ENCODE data around the gene PRAC2. TPM values are rescaled to one million over a fixed set of nuclear protein-coding genes. Genes with fewer than 3 reads are reported as not detected.

Gene PRAC2
- total RNA-seq, 1 donor from 2014 or later = not detected

DNA sequence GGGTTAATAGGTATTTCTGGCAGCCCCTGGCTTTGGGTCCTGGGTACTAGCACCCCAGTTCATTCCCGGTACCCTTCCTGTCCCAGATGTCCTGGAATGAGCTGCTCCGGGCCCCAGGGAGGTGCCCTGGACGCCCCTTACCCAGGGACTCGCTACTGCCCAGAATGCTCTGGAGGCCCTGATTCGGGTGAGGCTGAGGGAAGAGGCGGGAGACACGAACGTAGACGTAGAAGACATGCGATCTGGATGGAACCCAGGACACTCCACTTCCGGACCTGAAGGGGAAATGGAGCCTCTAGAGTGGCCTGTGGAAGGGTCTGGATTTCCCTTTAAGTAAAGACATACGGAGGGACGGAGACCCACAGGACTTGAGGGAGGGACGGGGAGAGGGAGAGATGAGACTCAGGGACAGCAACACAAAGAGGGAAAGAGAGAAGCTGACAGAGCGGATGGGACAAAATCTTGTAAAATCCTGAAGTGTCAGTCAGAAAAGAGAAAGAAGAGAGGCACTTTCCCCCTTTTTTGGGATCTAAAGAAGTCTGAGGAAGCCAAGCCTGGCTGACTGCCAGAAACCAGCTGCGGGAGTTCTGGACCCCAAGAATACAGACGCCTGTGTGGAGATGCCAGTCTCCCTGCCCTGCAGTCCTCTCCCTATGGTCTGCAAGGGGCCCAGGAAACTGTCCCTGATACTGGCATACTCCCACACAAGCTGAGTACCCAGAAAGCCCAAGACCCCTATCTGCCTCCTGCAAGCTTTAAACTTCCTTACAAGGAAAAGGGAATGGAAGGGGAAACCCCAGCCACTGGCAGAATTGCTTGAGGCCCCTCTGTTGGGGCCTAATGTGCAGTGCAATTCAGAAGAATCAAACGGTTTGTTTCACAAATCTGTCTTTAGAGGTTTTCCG, 6.6 kb downstream of the PRAC2 start:
- Histone ChIP-seq H3K4me3 (no peak overlapping the region), H3K36me3 (no peaks in the 10 kb centered on the region), H3K27me3 (peaks cover 51% of the 10 kb centered on the region), H3K27ac (no peak overlapping the region), H3K4me1 (peaks cover 6 to 11% of the 10 kb centered on the region in 2 donors), H3K9me3 (no peaks in the 10 kb centered on the region)
- TF ChIP-seq, protein P1, sequence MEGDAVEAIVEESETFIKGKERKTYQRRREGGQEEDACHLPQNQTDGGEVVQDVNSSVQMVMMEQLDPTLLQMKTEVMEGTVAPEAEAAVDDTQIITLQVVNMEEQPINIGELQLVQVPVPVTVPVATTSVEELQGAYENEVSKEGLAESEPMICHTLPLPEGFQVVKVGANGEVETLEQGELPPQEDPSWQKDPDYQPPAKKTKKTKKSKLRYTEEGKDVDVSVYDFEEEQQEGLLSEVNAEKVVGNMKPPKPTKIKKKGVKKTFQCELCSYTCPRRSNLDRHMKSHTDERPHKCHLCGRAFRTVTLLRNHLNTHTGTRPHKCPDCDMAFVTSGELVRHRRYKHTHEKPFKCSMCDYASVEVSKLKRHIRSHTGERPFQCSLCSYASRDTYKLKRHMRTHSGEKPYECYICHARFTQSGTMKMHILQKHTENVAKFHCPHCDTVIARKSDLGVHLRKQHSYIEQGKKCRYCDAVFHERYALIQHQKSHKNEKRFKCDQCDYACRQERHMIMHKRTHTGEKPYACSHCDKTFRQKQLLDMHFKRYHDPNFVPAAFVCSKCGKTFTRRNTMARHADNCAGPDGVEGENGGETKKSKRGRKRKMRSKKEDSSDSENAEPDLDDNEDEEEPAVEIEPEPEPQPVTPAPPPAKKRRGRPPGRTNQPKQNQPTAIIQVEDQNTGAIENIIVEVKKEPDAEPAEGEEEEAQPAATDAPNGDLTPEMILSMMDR (IDR thresholded peaks at IDR 0.05) = no peak
- DNase-seq (ENCODE audit: low spot score in 2 of 2) = no peak
- intact Hi-C loops (cut with DNase I) = loop anchor here (5.0 kb wide), 1 partner anchor 268 kb away; the partner anchor contains the start of gene IGF2BP1

DNA sequence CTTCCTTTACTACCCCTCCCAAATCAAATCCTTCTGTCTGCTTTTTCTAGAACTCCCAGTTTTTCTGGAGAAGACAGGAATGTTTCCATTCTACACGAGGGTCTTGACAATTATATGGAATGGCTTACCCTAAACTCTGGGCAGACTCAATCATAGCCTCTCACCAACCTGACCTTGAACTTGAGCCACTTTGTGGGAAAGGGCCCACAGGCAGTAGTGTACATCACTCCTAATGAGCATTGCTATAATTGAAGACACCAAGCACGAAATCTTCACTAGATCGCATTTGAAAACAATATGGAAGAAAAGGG, 7.2 kb downstream of the PRAC2 start:
- TF ChIP-seq, protein P1 (IDR thresholded peaks at IDR 0.05) = no peak
- H3K4me1 ChIP-seq = peaks cover 6% of the 10 kb centered on the region in 2 donors
- no peak for DNase-seq (ENCODE audit: low spot score in 2 of 2)
- no peaks in the 10 kb centered on the region for H3K9me3 ChIP-seq
- intact Hi-C loops (cut with DNase I) = no loop called here
- peaks cover 46% of the 10 kb centered on the region for H3K27me3 ChIP-seq
- H3K4me3 ChIP-seq = no peak overlapping the region
- no peak overlapping the region for H3K27ac ChIP-seq
- H3K36me3 ChIP-seq = no peaks in the 10 kb centered on the region

DNA sequence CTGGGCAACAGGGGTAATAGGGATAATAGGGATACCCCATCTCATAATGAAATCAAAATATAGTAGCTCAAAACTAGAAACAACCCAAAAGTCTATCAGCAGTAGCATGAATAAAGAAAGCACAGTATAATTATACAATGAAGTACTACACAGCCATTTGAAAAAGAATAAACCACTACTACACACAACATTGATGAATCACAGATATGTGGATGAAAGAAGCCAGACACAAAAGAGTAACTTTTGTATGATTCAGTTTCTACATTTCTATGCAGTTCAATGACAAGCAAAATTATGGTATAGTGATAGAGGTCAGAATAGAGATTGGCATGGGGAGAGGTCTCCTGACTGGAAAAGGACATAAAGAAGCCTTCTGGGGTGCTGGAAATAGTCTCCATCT, 8.4 kb downstream of the PRAC2 start:
- Histone ChIP-seq H3K4me1 (peaks cover 4 to 6% of the 10 kb centered on the region in 2 donors), H3K27ac (no peak overlapping the region), H3K27me3 (peaks cover 45% of the 10 kb centered on the region), H3K4me3 (no peak overlapping the region), H3K9me3 (no peaks in the 10 kb centered on the region), H3K36me3 (no peaks in the 10 kb centered on the region)
- DNase-seq (ENCODE audit: low spot score in 2 of 2) = no peak
- intact Hi-C loops (cut with DNase I) = no loop called here
- TF ChIP-seq, protein P1 (IDR thresholded peaks at IDR 0.05) = no peak

DNA sequence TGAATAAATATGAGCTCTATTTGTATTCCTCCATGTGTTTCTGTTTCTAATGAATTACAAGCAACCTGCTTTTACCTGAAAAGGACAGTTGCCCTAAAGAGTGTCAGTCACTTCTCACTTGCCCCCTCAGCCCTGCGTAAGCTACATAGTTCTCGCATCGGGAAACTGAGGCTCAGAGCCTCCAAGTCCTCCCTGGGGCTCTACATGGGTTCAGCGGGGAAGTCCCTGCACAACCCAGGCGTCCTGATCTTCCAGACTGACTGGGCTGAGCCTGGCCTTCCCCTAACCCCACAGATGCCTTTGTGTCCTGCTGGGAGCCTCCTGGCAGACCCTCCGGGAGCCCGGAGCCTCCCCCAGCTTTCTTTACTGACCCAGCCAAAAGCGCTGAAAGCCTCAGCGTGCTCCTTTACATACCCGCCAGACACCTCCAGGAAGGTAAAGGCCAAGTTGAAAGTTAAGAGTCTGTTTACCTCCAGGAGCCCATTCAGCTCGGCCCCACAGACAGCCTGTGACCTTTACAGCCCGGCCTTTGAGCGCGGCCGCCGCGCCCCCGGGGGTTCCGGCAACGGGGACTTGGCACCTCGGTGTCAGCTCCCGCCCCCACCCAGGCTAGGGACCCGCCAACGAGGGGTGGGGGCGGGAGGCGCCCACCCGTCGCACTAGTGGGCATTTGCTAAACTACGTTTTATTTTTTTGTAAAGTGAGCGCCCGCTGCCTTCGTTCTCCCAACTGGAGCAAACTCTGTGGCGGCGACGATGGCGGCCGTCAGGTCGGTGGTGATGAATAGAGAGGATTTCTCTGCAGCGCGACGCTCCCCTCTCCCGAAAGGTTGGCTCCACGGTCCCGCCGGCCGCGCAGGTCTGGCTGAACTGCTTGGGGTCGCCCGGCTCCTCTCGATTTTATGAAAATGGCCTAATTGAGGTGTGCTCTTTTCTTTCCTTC, 10.0 kb downstream of the PRAC2 start:
- Histone ChIP-seq H3K4me1 (peaks cover 4 to 6% of the 10 kb centered on the region in 2 donors), H3K36me3 (no peaks in the 10 kb centered on the region), H3K27me3 (peaks cover 36% of the 10 kb centered on the region), H3K27ac (no peak overlapping the region), H3K9me3 (no peaks in the 10 kb centered on the region), H3K4me3 (no peak overlapping the region)
- DNase-seq (ENCODE audit: low spot score in 2 of 2) = no peak
- TF ChIP-seq, protein P1 (IDR thresholded peaks at IDR 0.05) = no peak
- intact Hi-C loops (cut with DNase I) = no loop called here

DNA sequence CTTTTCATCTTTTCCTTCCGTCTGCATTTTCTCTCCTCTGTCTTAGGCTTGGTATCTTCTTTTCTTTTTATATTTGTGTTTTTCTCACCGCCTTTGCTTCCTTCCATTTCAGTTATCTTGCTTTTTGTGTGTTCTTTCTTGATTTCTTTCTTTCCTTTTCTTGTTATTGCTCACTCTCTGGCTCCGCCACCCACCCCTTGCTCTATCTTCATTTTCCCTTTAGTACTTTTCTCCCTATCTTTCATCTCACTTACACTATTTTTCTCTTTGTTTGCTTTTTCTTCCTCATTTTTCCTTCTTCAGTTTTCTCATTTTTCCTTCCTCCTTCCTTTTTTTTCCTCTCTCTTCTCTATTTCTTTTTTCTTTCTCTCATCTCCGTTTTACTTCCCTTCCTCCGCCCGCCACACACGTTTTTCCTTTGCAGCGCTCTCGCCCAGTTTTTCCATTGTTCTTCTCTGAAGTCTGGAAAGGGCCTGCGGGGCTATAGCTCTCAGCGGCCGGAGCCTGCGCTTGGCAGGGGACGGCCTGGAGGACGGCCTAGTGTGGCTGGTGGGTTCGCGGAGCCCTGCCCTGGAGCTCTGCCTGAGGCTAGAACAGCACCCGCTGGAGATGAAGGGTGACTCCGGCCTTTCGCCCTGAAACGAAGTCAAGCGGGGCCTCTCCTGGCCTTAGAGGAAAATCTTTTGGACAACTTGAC, 10.8 kb downstream of the PRAC2 start:
- Histone ChIP-seq H3K9me3 (no peaks in the 10 kb centered on the region), H3K4me1 (peaks cover 0 to under 1% of the 10 kb centered on the region in 2 donors), H3K27me3 (peaks cover 35% of the 10 kb centered on the region), H3K4me3 (no peak overlapping the region), H3K27ac (no peak overlapping the region), H3K36me3 (no peaks in the 10 kb centered on the region)
- TF ChIP-seq, protein P1 (IDR thresholded peaks at IDR 0.05) = no peak
- intact Hi-C loops (cut with DNase I) = no loop called here
- no peak for DNase-seq (ENCODE audit: low spot score in 2 of 2)
